GM21515 (cell line): ENCODE results near the gene HOXB7.

ENCODE experiments used
- ATAC-seq: cut with Tn5 transposase; IDR thresholded peaks from one replicate; pipeline ENCODE4 v1.9.1; 2021; ENCODE audit not compliant: unreplicated experiment

Gene HOXB7

GRCh38 chr17:48568499-48569239, 42.1 kb downstream of the HOXB7 start:
- ATAC-seq, result no peak

- no peak for ATAC-seq
These were observed 43.0 kb downstream of the HOXB7 start for GRCh38 chr17:48567646-48568354.

- ATAC-seq, result no peak
These were observed 43.6 kb downstream of the HOXB7 start for GRCh38 chr17:48567209-48567608.

GRCh38 chr17:48566717-48567116, 44.1 kb downstream of the HOXB7 start:
- no peak for ATAC-seq

- no peak for ATAC-seq
These were observed 44.7 kb downstream of the HOXB7 start for GRCh38 chr17:48565925-48566710.

GRCh38 chr17:48565022-48565554, 45.7 kb downstream of the HOXB7 start:
- no peak for ATAC-seq

- no peak for ATAC-seq
These were observed 46.4 kb downstream of the HOXB7 start for GRCh38 chr17:48564188-48565021.

GRCh38 chr17:48563867-48564187, 47.0 kb downstream of the HOXB7 start:
- ATAC-seq, result no peak

- ATAC-seq, result no peak
These were observed 47.4 kb downstream of the HOXB7 start for GRCh38 chr17:48563385-48563838.

- ATAC-seq, result no peak
These were observed 47.9 kb downstream of the HOXB7 start for GRCh38 chr17:48562934-48563333.

GRCh38 chr17:48561884-48562810, 48.7 kb downstream of the HOXB7 start:
- ATAC-seq, result no peak

- no peak for ATAC-seq
These were observed 50.7 kb downstream of the HOXB7 start for GRCh38 chr17:48559840-48560817.

GRCh38 chr17:48559122-48559839, 51.5 kb downstream of the HOXB7 start:
- ATAC-seq, result no peak

- no peak for ATAC-seq
These were observed 52.0 kb downstream of the HOXB7 start for GRCh38 chr17:48558831-48559121.

DNA sequence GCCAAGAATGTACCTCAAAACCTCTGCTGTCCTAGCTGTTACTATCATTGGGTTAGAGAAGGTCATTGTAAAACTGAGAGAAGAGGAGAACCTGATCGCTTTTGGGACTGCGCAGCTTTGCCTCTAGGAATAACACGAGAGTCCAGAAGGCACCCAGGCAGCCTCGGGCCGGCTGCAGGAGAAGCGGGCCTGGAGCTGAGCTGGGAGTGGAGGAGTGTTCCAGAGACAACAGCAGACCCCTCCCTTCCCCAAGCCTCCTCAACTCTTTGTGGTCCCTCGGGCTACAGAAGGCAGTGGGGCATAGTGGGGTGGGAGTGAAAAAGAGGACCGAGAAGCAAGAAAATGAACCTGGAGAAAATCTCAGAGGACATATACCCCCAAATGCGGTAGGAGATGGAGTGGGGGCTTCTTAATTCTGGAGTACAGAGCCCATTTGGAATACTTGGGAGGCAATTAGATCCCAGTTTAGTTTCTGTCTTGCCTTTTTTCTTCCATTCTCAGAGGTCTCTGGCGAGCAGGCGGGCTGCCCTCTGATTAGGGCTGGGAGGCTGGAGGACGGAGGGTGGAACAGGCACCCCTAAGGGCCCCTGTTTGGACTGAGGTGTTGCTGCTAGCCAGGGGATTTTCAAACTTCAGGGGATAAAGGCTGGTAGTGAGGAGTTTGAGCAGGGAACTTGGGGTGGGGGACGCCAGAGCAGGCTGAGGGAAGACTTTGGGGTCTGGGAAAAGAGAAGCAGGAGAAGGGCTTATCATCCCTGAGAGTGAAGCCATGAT, 52.6 kb downstream of the HOXB7 start:
- ATAC-seq, result no peak
